GM18868 (cell line): ENCODE results near the gene FGF10.

Source experiments
- ATAC-seq: cut with Tn5 transposase; IDR thresholded peaks from one replicate; pipeline ENCODE4 v1.9.1; 2021; ENCODE audit warnings: mild to moderate bottlenecking, moderate library complexity; ENCODE audit not compliant: unreplicated experiment

Gene FGF10

GRCh38 chr5:44265713-44266112, 123.5 kb downstream of the FGF10 start:
- no peak for ATAC-seq

- no peak for ATAC-seq
Observed at GRCh38 chr5:44260793-44261192, 128.4 kb downstream of the FGF10 start.

DNA sequence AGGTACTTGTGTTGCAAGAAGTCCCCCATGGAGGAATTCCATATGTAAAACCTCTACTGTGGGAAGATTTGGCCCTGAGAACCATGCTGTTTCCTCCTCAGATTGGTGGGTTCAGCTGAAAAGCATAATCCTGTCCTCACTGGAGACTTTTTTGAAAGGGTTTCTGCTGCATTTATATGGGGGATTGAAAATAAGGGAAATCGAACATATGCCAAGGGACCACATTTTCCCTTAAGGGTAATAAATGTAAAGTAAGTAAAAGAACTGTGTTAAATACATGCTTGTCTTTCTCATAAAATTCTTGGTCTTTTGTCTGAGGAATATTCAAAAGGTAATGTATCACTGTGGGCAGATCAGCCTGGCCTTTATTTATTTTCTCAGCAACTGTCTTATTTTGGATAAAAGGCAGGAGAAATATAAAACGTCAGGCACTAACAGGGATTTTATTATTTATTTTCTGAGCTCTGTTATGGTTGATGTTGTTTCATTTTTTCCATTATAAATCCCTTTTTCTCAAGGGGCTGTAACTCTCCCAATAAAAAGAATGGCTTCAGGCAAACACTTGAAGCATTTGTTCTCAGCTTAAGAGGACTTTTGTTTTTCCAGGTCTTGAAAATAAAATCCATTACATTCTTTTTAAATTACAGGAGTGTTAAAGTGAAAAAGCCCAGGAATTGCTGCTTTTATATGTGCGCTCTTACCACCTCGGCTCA, 131.4 kb downstream of the FGF10 start:
- ATAC-seq = no peak

DNA sequence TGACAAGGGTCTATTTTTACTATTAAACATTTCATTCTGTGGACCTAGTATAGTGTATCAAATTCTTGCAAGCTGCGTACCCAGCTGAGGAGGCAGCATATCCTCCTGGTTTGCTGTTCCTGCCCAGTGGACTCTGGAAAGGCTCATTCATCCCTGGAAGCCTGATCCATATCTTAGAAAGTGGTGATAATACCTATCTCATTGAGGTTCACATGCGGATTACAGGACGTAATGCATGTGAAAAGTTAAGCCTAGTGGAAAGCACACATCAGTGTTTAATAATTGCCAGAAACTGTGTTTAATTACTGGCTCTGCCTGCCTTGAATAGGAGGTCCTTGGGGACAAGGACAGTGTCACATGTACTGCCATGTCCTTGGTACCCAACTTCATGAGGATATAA, 132.0 kb downstream of the FGF10 start:
- ATAC-seq = no peak
